COLO829 (cell line): ENCODE measurements around the gene TUBGCP6.

Experiments
- DNase-seq: peaks from one replicate; pipeline ENCODE4 v3.0.0; 2012; ENCODE audit warnings: low spot score

TUBGCP6 gene

DNA sequence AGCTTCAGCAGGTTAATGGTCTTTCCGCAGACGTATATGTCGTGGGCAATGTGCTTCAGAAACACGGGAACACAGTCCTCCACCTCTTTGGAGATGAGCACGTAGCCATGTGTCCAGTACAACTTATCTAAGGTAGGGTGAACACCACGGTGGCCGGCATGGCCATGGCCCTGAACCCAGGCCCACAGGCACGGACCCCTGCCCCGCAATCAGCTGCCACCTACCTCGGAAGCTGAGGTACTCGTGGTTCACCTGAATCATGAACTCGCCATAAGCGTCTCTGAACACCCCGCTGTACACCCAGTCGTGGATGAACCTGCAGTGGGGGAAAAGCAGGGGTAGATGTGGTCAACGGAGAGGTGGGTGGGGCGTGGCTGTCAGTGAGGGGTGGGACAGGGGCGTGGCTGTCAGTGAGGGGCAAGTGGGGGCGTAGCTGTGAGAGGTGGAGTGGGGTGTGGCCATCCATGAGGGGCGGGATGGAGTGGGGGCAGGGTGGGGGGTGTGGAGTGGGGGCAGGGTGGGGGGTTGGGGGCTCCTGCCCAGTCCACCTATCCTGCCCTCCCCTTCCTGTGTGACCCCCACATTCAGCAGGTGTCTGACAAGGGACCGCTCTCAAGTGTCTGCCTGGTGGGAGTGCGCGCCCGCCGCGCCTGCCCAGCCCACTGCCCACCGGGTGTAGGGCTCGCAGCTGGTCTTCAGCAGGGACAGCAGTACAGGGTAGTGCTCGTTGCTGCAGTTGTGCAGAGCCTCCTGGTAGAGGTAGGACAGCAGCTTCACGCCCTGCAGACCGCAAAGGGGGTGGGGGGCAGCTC lies 18.6 kb downstream of the TUBGCP6 start:
- no peak for DNase-seq

DNA sequence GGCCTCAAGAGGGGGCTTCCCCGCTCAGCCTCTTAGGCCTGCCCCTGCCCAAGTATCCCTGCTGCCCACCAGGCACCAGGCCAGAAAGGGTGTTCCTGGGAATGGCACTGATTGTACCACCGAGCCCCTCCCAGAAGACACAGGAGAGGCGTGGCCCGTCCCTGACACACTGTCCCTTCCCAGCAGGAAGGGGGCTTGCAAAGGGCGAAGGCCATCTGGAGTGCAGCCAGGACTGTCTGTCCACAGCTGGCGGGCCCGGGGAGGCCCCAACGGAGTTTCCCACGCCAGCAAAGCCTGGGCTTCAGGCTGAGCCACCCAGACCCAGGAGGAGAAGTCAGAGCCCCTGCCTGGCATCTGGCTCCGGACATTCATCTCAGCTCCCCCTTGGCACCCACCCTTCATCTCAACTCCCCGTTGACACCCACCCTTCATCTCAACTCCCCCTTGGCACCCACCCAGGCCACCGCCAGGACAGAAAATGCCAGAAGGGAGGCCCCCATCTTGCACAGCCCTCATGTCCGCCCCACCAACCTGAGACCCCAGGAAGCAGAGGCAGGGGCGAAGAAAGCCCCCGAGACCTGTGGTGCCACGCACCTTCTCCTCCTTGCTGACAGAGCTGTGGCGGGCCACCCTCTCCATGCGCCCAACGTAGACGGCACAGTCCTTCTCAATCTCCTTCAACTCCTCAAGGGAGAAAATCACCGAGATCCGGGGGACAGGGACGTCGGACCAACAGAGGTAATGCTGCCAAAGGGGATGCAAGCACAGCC lies 19.4 kb downstream of the TUBGCP6 start:
- no peak for DNase-seq

DNA sequence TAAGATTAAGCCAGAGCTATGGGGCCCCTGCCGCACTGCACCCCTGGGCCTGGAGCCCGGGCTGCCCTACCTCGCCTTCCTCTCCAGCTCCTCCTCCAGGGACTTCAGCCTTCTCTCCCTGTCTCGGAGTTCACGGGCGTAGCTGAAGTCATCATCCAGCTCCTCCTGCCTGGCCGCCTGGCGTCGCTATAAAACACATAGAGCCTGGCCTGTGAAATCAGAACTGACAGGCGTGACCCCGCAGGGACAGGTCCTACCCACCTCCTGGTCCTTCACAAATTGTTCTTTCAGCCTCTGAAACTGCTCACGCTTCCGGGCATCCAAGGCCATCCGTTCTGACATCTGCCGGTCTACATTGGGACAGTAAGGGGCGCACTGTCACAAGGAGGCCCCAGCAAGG lies 20.8 kb downstream of the TUBGCP6 start:
- no peak for DNase-seq

DNA sequence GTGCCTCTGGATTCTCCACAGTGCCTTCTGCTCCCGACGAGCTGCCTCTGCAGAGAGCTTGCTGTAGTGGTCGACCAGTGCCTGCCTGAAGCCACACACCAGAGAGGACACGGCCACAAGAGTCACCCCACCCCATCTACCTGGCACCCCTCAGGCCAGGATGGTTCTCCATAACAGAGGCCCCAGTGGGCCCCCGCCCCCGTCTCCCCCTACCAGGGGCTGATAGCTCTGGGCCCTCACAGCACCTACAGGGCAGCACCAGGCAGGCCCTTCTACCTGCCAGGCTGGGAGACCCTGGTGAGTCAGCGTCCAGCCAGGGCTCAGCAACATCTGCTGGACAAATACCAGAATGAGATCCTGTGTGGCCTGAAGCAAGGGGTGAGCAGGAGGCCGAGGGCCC lies 22.3 kb downstream of the TUBGCP6 start:
- no peak for DNase-seq

DNA sequence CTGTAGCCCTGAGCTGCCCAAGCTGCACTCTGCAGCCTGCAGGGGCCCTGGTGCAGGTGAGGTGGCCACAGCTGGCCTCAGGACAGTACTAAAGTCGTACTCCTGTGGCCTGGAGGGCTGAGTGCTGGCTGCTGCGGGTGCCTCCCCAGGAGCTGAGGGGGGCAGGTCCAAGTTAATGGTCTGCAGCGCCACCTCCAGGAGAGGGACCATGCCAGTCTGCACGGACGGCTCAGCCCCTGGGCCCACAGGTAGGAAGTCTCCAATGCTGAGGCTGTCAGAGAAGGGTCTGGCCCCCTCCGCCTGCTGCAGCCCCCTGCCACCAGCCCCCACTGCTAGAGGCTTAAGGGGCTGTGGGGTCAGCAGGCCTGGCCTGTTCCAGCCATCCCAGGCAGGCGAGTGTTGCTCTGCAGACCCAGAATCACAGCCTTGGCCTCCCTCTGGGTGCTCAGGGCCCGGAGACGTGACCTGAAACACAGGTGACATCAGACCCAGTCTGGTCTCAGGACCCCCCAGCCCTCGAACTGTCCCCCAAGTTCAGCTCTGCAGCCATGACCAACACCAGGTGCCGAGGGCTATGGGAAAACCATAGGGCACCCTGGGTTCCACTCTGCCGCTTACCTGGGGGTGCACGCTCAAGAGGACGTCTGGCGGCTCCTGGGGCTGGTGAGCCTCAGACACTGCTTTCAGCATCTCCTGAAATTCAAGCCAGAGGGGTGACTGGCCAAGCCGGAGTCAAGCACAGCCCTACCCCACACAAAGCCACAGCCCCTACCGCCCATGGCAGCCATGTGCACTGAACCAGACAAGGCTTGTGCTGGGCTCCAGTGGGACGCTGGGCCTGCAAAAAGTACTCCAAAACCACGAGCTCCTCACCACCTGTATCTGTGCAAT lies 23.2 kb downstream of the TUBGCP6 start:
- no peak for DNase-seq

DNA sequence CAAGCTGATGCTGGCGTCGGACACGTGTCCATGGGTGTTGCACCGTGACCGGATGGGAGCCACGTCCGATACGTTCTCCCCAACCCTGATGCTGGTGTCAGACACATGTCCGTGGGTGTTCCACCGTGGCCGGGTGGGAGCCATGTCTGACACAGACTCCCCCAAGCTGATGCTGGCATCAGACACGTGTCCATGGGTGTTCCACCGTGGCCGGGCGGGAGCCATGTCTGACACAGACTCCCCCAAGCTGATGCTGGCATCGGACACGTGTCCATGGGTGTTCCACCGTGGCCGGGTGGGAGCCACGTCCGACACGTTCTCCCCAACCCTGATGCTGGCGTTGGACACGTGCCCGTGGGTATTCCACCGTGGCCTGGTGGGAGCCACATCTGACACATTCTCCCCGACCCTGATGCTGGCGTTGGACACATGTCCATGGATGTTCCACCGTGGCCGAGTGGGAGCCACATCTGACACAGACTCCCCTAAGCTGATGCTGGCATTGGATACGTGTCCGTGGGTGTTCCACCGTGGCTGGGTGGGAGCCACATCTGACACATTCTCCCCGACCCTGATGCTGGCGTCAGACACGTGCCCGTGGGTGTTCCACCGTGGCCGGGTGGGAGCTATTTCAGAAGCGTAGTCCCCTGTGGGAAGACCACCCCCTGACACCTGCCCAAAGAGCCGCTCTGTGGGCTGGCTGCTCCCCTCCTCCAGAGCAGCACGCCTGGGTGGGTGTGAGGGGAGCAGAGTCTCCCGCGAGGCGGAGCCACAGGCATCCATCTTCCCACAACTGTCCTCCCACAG lies 24.0 kb downstream of the TUBGCP6 start:
- DNase-seq: no peak

DNA sequence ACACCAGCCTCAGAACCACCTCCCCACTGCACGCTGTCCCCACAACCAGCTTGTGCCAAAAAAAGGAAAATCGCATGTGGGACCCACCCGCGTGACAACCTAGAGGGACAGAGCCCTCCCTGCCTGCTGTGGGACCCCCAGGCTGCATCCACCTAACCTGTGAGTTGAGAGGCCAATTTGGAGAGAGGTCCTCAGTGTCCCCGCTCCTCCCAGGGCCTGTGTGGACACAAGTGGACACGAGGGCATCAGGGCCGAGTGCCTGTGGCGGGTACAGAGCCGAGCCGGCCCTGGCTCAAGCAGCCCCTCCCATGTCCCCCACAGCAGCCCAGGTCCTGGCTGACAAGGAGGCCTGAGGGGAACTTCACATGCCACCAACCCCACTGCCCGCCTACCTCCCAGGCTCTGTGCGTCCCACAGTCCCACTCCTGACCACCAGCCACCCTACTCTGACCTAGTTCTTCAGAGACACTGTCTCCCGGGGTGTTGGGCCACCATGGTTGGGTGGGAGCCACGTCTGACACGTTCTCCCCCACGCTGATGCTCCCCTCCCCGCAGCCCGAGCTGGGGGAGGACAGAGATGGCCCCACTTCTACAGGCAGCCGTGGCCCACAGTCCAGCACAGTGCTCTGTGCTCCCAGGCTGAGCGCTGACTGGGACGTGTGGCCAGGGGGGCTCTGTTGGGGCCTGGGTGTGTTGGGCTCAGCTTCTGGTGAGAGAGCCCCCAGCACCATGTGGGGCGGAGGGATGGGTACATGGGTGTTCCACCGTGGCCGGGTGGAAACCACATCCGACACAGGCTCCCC lies 24.8 kb downstream of the TUBGCP6 start:
- DNase-seq: no peak

DNA sequence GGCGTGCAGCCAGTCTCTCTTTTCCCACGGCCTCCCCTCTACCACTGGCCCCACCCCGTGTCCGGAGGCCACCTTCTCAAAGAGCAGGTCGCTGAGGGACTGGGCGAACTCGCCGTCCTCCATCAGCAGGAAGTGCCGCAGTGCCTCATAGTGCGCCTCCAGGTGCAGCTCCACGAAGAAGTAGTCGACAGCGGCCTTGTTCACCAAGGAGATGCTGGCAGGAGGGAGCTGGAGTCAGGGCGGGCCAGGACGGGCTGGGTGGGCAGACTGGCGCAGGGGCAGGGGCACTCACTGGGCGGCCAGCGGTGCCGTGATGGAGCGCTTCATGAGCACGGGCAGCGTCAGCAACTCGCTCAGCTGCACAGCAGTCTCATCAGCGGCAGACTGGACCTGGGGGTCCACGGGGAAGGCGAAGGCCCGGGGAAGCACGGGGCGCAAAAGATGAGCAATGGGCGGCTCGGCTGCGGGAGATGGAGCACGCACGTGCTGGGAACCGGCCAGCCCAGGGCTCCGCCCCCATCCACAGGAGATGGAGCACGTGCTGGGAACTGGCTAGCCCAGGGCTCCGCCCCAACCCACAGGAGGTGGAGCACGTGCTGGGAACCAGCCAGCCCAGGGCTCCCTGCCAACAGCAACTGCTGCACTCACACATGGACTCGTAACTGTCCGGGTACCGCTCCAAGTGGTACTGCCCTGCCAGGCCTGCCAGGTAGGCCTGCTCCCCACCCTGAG lies 25.7 kb downstream of the TUBGCP6 start:
- peak; percentile 88 for DNase-seq

DNA sequence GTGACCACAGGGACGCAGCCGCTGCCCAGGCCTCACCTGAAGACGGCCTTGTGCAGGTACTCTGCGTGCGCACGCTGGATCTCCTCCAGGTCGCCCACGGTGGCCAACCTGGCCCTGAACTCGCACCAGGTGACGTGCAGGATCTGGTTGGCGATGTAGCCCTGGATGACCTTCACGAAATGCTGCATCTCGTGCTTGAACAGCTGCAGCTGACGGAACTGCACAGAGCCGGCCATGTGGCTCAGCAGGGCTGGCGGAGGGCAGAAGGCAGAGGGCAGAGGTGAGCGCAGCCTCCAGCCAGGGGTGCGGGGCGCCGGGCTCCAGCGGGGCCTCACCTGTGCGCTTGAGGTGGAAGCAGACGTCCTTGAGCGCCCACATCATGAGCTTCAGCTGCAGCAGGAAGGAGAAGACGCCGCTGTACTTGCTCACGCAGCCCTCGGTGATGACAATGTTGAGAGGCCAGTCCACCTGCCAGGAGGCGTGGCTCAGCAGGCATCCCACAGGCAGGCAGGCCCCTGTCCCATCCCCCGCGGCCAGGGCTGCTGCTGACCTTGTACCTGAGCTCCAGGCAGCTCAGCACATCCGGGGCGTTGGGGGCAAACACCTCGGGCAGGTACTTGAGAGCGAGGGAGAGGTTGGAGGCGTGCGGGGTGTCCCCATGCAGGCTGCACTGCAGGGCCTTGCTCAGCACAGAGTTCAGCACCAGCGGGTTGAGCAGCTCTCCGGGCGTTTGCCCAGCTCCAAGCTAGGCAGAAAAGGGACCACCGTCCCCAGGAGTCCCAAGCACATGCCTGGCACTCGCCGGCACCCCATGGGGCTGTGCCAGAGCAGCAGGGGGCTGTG lies 26.4 kb downstream of the TUBGCP6 start:
- DNase-seq: no peak

DNA sequence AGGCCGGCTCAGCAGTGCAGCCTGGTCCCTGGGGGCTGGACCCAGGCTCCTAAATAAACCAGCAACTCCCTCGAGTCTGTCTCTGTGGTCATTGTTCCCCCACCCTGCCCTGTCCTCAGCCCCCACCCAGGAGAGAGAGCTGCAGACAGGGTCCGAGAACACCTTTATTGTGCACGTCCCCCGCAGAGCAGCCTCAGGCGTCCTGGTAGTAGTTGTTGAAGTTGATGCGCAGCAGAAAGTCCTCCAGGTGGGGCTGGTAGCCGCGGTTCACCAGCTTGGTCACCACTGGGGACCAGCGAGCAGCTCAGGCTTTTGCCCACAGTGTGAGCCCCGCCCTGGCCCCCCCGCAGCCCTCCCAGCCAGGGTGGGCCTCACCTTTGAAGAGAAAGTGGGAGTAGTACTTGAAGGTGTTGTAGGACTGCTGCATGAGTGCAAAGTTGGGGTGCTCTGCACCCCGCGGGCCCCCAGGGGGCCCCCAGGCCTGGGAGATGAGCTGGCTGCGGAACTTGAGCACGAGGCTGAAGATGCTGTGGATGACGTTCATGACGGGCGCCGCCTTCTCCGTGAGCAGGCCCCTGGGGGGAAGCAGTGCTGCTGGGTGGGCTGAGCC lies 27.2 kb downstream of the TUBGCP6 start:
- DNase-seq: no peak

DNA sequence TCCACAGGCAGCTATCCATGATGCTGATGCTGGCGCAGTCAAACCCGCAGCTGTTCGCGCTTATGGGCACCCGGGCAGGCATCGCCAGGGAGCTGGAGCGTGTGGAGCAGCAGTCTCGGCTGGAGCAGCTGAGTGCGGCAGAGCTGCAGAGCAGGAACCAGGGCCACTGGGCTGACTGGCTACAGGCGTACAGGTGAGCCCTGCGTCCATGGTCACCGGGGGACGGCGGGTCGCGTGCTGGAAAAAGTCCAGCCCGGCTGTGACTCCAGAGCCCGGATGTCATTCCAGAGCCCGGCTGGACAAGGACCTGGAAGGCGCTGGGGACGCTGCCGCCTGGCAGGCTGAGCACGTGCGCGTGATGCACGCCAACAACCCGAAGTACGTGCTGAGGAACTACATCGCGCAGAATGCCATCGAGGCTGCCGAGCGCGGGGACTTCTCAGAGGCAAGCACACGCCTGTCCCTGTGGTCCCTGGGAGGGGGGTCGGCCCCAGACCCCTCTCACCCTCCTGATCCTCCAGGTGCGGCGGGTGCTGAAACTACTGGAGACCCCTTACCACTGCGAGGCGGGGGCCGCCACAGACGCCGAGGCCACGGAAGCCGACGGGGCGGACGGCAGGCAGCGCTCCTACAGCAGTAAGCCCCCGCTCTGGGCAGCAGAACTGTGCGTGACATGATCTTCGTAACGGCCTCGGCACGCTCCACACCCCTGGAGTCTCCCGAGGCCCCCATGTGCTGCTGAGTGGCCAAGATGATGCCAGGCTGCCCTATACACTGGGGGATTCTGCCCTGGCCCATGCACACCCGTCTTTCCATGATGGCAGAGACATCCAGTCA lies 27.9 kb downstream of the TUBGCP6 start:
- no peak for DNase-seq

DNA sequence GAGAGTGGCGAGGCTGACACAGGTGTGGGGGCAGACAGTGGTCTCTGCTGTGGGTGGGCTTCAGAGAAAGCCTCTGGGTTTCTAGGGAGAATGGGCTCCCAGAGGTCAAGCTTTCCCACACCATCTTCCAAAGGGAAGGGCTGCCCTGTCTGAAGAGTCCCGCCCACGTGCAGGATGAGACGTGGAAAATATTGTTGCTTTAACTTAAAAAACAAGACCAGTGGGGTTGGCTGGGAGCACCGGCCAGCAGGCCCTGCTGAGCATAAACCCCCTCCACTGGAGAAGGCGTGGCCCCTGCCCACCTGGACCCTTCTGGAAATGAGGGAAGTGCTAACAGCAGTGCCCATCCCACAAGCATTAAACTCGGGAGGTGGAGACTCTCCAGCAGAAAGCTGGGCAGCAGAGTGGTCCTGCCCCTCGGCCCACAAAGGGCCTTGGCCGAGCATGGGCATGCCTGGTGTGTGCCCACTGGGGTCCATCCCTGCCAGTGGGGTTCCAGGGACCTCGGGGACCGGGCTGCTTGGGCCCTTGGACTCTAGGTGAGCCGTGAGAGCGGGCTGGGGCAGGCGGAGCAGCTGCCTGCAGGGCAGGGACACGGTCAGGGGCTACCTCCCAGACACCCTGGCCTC lies 28.7 kb downstream of the TUBGCP6 start:
- no peak for DNase-seq

DNA sequence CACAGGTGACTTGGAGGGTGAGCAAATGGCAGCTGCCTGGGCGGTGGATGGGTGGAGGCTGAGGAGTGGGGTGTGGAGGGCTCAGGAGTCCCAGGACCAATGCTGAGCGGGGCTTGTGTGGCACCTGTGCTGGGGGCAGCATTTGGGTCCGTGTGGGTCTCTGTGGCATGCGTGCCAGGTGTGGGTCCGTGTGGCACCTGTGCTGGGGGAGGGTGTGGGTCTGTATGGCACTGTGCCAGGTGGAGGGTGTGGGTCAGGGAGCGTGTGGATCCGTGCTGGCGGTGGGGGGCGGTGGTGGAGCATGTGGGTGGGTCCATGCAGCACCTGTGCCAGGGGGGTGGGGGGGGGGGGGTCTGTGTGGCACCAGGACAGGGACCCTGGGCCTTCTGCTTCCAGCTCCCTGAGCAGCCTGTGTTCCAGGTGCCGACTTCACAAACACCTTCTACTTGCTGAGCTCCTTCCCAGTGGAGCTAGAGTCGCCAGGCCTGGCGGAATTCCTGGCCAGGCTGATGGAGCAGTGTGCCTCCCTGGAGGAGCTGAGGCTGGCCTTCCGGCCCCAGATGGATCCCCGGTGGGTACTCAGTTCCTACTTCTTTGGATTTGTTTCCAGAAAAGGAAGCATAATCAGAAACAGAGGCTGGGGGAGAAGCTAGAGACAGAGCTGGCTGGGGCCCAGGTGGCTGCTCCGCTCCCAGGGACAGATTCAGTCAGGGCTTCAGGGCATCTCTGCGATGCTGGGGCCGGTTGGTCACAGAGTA lies 29.3 kb downstream of the TUBGCP6 start:
- DNase-seq: no peak

DNA sequence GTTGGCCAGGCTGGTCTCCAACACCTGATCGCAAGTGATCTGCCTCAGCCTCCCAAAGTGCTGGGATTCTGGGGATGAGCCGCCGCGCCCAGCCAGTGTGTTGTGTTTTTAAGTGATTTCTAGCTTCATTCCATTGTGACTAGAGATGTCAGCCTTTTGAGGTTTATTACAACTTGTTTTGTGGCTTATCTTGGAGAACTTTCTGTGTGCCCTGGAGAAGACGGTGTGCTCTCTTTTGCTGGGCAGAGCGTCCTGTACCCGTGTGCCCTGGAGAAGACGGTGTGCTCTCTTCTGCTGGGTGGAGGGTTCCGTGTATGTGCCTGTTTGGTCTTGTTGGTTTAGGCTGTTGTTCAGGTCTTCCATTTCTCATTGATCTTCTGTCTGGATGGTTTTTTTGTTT lies 31.6 kb downstream of the TUBGCP6 start:
- no peak for DNase-seq

DNA sequence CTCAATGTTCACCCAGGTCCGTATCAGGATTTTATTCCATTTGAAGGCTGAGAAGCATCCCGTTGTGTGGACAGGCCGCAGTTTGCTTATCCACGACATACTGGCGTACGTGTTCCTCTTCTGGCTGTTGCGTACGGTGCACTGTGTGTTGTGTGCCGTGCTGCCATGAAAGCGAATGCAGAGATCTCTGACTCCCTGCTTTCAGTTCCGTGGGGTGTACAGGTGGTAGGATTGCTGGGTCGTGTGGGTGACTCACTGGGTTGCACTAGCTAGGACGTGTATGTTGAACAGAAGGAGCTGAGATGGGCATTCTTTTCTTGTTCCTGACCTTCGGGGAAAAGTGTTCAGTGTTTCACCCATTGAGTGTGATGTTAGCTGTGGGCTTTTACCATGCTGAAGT lies 33.7 kb downstream of the TUBGCP6 start:
- DNase-seq: no peak

DNA sequence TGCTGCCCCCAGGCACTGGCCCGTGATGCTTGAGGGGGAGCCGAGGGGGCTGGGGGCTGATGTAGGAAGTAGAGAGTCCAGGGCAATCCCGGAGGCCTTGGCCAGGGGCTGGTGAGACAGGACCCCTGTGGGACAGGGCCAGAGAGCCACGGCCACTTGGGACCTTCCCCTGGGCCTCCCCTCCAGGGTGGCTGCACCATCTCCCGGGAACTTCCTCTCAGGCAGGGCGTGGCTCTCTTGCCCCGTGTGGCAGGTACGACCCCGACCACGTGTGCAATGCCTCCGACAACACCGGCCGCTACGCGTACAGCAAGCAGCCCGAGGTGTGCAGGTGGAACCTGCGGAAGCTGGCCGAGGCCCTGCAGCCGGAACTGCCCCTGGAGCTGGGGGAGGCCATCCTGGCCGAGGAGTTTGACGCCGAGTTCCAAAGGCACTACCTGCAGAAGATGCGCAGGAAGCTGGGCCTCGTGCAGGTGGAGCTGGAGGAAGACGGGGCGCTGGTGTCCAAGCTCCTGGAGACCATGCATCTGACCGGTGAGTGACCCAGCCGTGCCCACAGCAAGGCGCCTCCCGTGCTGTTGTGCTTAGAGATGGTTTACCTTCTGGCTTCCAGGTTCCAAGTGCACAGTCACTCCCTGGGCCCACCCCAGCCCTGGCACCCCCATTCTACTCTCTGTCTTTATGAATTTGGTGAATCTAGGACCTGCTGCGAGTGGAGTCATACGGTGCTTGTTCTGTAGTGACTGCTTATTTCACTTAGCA lies 34.3 kb downstream of the TUBGCP6 start:
- DNase-seq: no peak
